ENCODE measurements around the gene ANKRD65. TPM values are rescaled to one million over a fixed set of nuclear protein-coding genes. Genes with fewer than 3 reads are reported as not detected.

ANKRD65 gene
- polyA plus RNA-seq, 1 donor (not counting 4 experiments of a cell fraction or from before 2014, with no cell fraction given): 4.6 TPM

DNA sequence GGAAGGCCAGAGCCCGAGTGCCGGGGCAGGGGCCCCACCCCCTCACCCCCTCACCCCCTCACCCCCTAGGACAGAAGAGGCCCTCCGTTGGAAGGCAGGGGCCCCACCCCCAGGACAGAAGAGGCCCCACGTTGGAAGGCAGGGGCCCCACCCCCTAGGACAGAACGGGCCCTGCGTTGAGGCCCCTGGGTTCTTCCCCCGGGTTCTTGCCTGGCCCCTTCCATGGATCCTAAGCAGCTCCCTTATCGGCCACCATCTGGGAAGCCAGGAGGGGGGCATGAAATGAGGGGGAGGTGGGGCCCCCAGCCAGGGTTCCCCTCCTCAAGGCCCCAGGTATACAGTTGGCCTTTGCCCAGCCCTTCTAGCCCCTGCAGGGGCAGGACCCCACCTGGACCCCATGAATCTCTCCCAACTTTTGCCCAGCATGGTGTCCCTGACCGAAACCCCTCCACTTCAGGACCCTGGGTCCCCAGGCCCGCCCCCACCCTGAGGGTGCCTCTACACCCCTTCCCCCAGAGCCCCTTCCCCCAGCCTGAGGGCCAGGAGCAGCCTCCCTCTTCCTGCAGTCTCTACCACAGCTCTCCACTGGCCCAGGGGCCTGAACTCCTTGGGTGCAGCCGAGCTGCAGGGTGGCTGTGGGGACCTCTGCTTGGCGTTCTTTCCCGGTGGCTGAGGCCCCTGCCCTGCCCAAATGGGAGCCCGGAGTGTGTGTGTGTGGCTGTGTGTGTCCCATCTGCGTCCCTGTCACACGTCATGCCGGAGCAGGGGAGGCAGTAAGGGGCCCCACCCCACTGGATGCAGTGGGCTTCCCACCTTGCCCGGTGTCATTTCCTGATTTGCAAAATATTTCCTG is 10.1 kb upstream of the ANKRD65 start:
- Histone ChIP-seq H3K9me3 (ENCODE audit: control insufficient read depth, low read depth, low read length) (no peaks in the 10 kb centered on the region), H3K79me2 (ENCODE audit: control insufficient read depth, insufficient read depth, low read length) (no peaks in the 10 kb centered on the region), H3K4me1 (ENCODE audit: control insufficient read depth, extremely low read depth, insufficient read depth, low read length) (peaks cover 26% of the 10 kb centered on the region), H4K20me1 (ENCODE audit: control insufficient read depth, extremely low read depth, insufficient read depth, low read length) (no peaks in the 10 kb centered on the region), H3K9me1 (ENCODE audit: control insufficient read depth, extremely low read depth, insufficient read depth, low read length) (no peaks in the 10 kb centered on the region), H3K27me3 (ENCODE audit: control insufficient read depth, extremely low read depth, insufficient read depth, low read length) (no peaks in the 10 kb centered on the region), H3K4me3 (ENCODE audit: control insufficient read depth in 2 of 3, extremely low read depth in 1 of 3, insufficient read depth in 2 of 3, low read depth in 1 of 3, low read length in 3 of 3) (no peak overlapping the region), H3K9ac (ENCODE audit: control insufficient read depth, extremely low read depth, insufficient read depth, low read length) (no peak overlapping the region), H3K4me2 (ENCODE audit: control insufficient read depth, extremely low read depth, insufficient read depth, low read depth, low read length) (no peak overlapping the region), H2AFZ (ENCODE audit: control insufficient read depth, low read length) (no peak overlapping the region), H3K27ac (ENCODE audit: control insufficient read depth, insufficient read depth, low read length) (no peak overlapping the region), H3K36me3 (ENCODE audit: control insufficient read depth in 2 of 2, extremely low read depth in 1 of 2, insufficient read depth in 2 of 2, low read length in 2 of 2) (no peaks in the 10 kb centered on the region)
- TF ChIP-seq, protein P1, sequence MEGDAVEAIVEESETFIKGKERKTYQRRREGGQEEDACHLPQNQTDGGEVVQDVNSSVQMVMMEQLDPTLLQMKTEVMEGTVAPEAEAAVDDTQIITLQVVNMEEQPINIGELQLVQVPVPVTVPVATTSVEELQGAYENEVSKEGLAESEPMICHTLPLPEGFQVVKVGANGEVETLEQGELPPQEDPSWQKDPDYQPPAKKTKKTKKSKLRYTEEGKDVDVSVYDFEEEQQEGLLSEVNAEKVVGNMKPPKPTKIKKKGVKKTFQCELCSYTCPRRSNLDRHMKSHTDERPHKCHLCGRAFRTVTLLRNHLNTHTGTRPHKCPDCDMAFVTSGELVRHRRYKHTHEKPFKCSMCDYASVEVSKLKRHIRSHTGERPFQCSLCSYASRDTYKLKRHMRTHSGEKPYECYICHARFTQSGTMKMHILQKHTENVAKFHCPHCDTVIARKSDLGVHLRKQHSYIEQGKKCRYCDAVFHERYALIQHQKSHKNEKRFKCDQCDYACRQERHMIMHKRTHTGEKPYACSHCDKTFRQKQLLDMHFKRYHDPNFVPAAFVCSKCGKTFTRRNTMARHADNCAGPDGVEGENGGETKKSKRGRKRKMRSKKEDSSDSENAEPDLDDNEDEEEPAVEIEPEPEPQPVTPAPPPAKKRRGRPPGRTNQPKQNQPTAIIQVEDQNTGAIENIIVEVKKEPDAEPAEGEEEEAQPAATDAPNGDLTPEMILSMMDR (optimal IDR thresholded peaks at IDR 0.05 in 1 of 3, IDR thresholded peaks at IDR 0.05 in 1 of 3, conservative IDR thresholded peaks at IDR 0.05 in 1 of 3; ENCODE audit: extremely low read depth in 1 of 3, insufficient read depth in 2 of 3, low read length in 3 of 3): no peak
- TF ChIP-seq EZH2 (IDR thresholded peaks at IDR 0.05; ENCODE audit: low read length): no peak
- no peak for FAIRE-seq
- dilution Hi-C loops (cut with MboI; ENCODE audit: extremely low pct_ligation_motif_present, low sequenced_read_pairs): no loop called here
- no peak for DNase-seq (ENCODE audit: low read depth, low spot score)

DNA sequence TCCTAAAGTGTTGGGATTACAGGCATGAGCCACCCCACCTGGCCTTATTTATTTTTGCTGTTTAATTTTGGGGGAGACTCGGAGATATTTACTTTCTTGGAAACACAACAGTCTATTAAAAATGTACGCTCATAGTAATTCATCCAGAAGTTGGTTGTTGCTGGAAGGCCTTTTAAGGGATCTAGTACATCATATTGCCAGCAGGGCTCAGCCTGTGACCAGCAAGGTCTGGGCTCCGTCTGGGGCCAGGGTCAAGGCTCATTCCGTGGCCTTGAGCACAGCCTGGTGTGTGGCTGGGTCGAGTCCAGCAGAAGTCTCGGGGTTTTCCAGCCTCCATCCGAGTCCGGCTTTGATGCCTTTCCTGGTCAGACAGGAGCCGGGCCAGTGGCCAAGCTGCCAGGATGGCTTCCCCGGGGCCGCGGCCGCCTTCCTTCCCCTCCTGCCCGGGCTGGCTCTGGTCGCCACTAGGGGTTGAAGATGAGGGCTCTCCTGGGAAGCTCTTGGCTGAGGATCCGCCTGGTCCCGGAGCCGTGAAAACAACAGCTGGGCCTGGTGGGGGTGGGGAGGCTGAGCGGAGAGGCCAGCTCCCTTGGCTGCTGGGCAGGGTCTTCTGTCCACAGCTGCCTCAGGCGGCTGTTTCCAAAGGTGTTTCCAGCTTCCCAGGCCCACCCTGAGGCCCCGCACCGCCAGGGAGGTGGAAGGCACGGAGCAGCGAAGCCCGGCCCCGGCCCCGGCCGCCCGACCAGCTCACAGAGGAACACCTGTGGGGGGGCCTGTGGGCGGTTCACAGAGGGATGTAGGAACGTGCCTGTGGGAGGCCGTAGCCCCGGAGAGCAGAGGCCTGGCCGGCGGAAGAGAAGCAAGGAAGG is 9.3 kb upstream of the ANKRD65 start:
- no peak overlapping the region for H2AFZ ChIP-seq (ENCODE audit: control insufficient read depth, low read length)
- H4K20me1 ChIP-seq (ENCODE audit: control insufficient read depth, extremely low read depth, insufficient read depth, low read length): no peaks in the 10 kb centered on the region
- no peaks in the 10 kb centered on the region for H3K27me3 ChIP-seq (ENCODE audit: control insufficient read depth, extremely low read depth, insufficient read depth, low read length)
- H3K9me3 ChIP-seq (ENCODE audit: control insufficient read depth, low read depth, low read length): no peaks in the 10 kb centered on the region
- H3K4me2 ChIP-seq (ENCODE audit: control insufficient read depth, extremely low read depth, insufficient read depth, low read depth, low read length): no peak overlapping the region
- no peaks in the 10 kb centered on the region for H3K79me2 ChIP-seq (ENCODE audit: control insufficient read depth, insufficient read depth, low read length)
- FAIRE-seq: no peak
- DNase-seq (ENCODE audit: low read depth, low spot score): no peak
- peaks cover 23% of the 10 kb centered on the region for H3K4me1 ChIP-seq (ENCODE audit: control insufficient read depth, extremely low read depth, insufficient read depth, low read length)
- no peak overlapping the region for H3K27ac ChIP-seq (ENCODE audit: control insufficient read depth, insufficient read depth, low read length)
- TF ChIP-seq, protein P1 (optimal IDR thresholded peaks at IDR 0.05 in 1 of 3, IDR thresholded peaks at IDR 0.05 in 1 of 3, conservative IDR thresholded peaks at IDR 0.05 in 1 of 3; ENCODE audit: extremely low read depth in 1 of 3, insufficient read depth in 2 of 3, low read length in 3 of 3): no peak
- TF ChIP-seq EZH2 (IDR thresholded peaks at IDR 0.05; ENCODE audit: low read length): no peak
- H3K4me3 ChIP-seq (ENCODE audit: control insufficient read depth in 2 of 3, extremely low read depth in 1 of 3, insufficient read depth in 2 of 3, low read depth in 1 of 3, low read length in 3 of 3): no peak overlapping the region
- no peaks in the 10 kb centered on the region for H3K9me1 ChIP-seq (ENCODE audit: control insufficient read depth, extremely low read depth, insufficient read depth, low read length)
- H3K9ac ChIP-seq (ENCODE audit: control insufficient read depth, extremely low read depth, insufficient read depth, low read length): no peak overlapping the region
- H3K36me3 ChIP-seq (ENCODE audit: control insufficient read depth in 2 of 2, extremely low read depth in 1 of 2, insufficient read depth in 2 of 2, low read length in 2 of 2): no peaks in the 10 kb centered on the region
- dilution Hi-C loops (cut with MboI; ENCODE audit: extremely low pct_ligation_motif_present, low sequenced_read_pairs): no loop called here
